Measurements from ENCODE around the gene BRD3.
A peak's percentile ranks its signal among the peaks of the same experiment; 100 is the strongest.
"Not testable (repeated sequence)": the region's sequence is repeated elsewhere in the genome, so short reads cannot be mapped to it uniquely, and the experiment has no call there.

The BRD3 gene

GRCh38 chr9:133995012-133995896 is 72.6 kb downstream of the BRD3 start:
- Mint-ChIP-seq H3K9me3 (no peaks in the 10 kb centered on the region), H3K36me3 (no peaks in the 10 kb centered on the region), H3K4me3 (no peak overlapping the region), H3K4me1 (peaks cover 15% of the 10 kb centered on the region), H3K27me3 (peaks cover 10% of the 10 kb centered on the region), H3K27ac (no peak overlapping the region)
- ATAC-seq (ENCODE audit: low read depth): no peak
- DNase-seq (ENCODE audit: low spot score in 2 of 2): no peak

- no peaks in the 10 kb centered on the region for H3K9me3 Mint-ChIP-seq
- H3K36me3 Mint-ChIP-seq: no peaks in the 10 kb centered on the region
- peaks cover 20% of the 10 kb centered on the region for H3K4me1 Mint-ChIP-seq
- DNase-seq (ENCODE audit: low spot score in 2 of 2) (peak; percentile 83 to 97), ATAC-seq (ENCODE audit: low read depth) (peak; percentile 35)
- H3K27me3 Mint-ChIP-seq: peaks cover 7% of the 10 kb centered on the region
- H3K4me3 Mint-ChIP-seq: peak overlapping the region; percentile 57
- no peak overlapping the region for H3K27ac Mint-ChIP-seq
These were observed 73.3 kb downstream of the BRD3 start for GRCh38 chr9:133994353-133995011.

GRCh38 chr9:133993635-133994253 is 74.1 kb downstream of the BRD3 start:
- H3K36me3 Mint-ChIP-seq: no peaks in the 10 kb centered on the region
- H3K4me1 Mint-ChIP-seq: peaks cover 21% of the 10 kb centered on the region
- peak overlapping the region; percentile 77 for H3K4me3 Mint-ChIP-seq
- H3K27me3 Mint-ChIP-seq: peaks cover 2% of the 10 kb centered on the region
- ATAC-seq (ENCODE audit: low read depth) (no peak), DNase-seq (ENCODE audit: low spot score in 2 of 2) (peak in 1 of 2 donors; percentile 34)
- no peaks in the 10 kb centered on the region for H3K9me3 Mint-ChIP-seq
- no peak overlapping the region for H3K27ac Mint-ChIP-seq

- H3K4me3 Mint-ChIP-seq: peak overlapping the region; percentile 77
- H3K27ac Mint-ChIP-seq: no peak overlapping the region
- peaks cover 26% of the 10 kb centered on the region for H3K4me1 Mint-ChIP-seq
These were observed 74.8 kb downstream of the BRD3 start for GRCh38 chr9:133992780-133993634.

GRCh38 chr9:133991964-133992779 is 75.7 kb downstream of the BRD3 start, which contains the start of gene VAV2:
VAV2 (minus strand) TSS chr9:133992324; CDS start chr9:133992278, 46 bp downstream.
- Mint-ChIP-seq H3K4me1 (peaks cover 30% of the 10 kb centered on the region), H3K9me3 (no peaks in the 10 kb centered on the region), H3K4me3 (peak within 1 kb of the TSS; percentile 92), H3K27me3 (no peaks in the 10 kb centered on the region), H3K27ac (peak within 1 kb of the TSS; percentile 51), H3K36me3 (peaks cover under 1% of the 10 kb centered on the region)
- peak; percentile 62 for ATAC-seq (ENCODE audit: low read depth)
- peak; percentile 53 to 57 for DNase-seq (ENCODE audit: low spot score in 2 of 2)

More at GRCh38 chr9:133992780-133993634, 74.8 kb downstream of the BRD3 start:
- DNase-seq (ENCODE audit: low spot score in 2 of 2) (peak; percentile 74 to 82), ATAC-seq (ENCODE audit: low read depth) (peak; percentile 73)
- H3K27me3 Mint-ChIP-seq: peaks cover 2% of the 10 kb centered on the region
- no peaks in the 10 kb centered on the region for H3K36me3 Mint-ChIP-seq
- H3K9me3 Mint-ChIP-seq: no peaks in the 10 kb centered on the region

GRCh38 chr9:133991214-133991921 is 76.5 kb downstream of the BRD3 start:
- ATAC-seq (ENCODE audit: low read depth) (peak; percentile 4), DNase-seq (ENCODE audit: low spot score in 2 of 2) (peak in 1 of 2 donors; percentile 43)
- no peaks in the 10 kb centered on the region for H3K27me3 Mint-ChIP-seq
- peaks cover 2% of the 10 kb centered on the region for H3K36me3 Mint-ChIP-seq
- peak overlapping the region; percentile 51 for H3K27ac Mint-ChIP-seq
- no peaks in the 10 kb centered on the region for H3K9me3 Mint-ChIP-seq
- H3K4me1 Mint-ChIP-seq: peaks cover 34% of the 10 kb centered on the region
- peak overlapping the region; percentile 92 for H3K4me3 Mint-ChIP-seq

- Mint-ChIP-seq H3K27me3 (no peaks in the 10 kb centered on the region), H3K4me3 (peak overlapping the region; percentile 92), H3K36me3 (peaks cover 3% of the 10 kb centered on the region), H3K4me1 (peaks cover 42% of the 10 kb centered on the region), H3K9me3 (no peaks in the 10 kb centered on the region), H3K27ac (peak overlapping the region; percentile 51)
- DNase-seq (ENCODE audit: low spot score in 2 of 2): no peak
- ATAC-seq (ENCODE audit: low read depth): no peak
These were observed 77.2 kb downstream of the BRD3 start for GRCh38 chr9:133990366-133991213.

GRCh38 chr9:133989625-133990365 is 78.0 kb downstream of the BRD3 start:
- ATAC-seq (ENCODE audit: low read depth) (no peak), DNase-seq (ENCODE audit: low spot score in 2 of 2) (no peak)
- Mint-ChIP-seq H3K9me3 (no peaks in the 10 kb centered on the region), H3K4me3 (peak overlapping the region; percentile 92), H3K4me1 (peaks cover 45% of the 10 kb centered on the region), H3K36me3 (peaks cover 3% of the 10 kb centered on the region), H3K27ac (peak overlapping the region; percentile 14), H3K27me3 (no peaks in the 10 kb centered on the region)

GRCh38 chr9:133988771-133989170 is 79.1 kb downstream of the BRD3 start:
- not testable (repeated sequence) for H3K27me3 Mint-ChIP-seq; H3K36me3 Mint-ChIP-seq; H3K9me3 Mint-ChIP-seq; H3K27ac Mint-ChIP-seq; ATAC-seq (ENCODE audit: low read depth); DNase-seq (ENCODE audit: low spot score in 2 of 2)
- Mint-ChIP-seq H3K4me3 (peak overlapping the region; percentile 54), H3K4me1 (peaks cover 38% of the 10 kb centered on the region)

GRCh38 chr9:133987946-133988665 is 79.7 kb downstream of the BRD3 start:
- H3K27ac Mint-ChIP-seq: peak overlapping the region; percentile 45
- no peak for ATAC-seq (ENCODE audit: low read depth)
- H3K27me3 Mint-ChIP-seq: no peaks in the 10 kb centered on the region
- H3K4me3 Mint-ChIP-seq: no peak overlapping the region
- no peak for DNase-seq (ENCODE audit: low spot score in 2 of 2)
- H3K9me3 Mint-ChIP-seq: no peaks in the 10 kb centered on the region
- H3K4me1 Mint-ChIP-seq: peaks cover 43% of the 10 kb centered on the region
- peaks cover 3% of the 10 kb centered on the region for H3K36me3 Mint-ChIP-seq

- Mint-ChIP-seq H3K4me1 (peaks cover 47% of the 10 kb centered on the region), H3K9me3 (no peaks in the 10 kb centered on the region), H3K4me3 (no peak overlapping the region), H3K27ac (peak overlapping the region; percentile 74), H3K36me3 (peaks cover 3% of the 10 kb centered on the region), H3K27me3 (no peaks in the 10 kb centered on the region)
- ATAC-seq (ENCODE audit: low read depth) (no peak), DNase-seq (ENCODE audit: low spot score in 2 of 2) (no peak)
These were observed 80.4 kb downstream of the BRD3 start for GRCh38 chr9:133987446-133987788.

Data from memory B cell (primary cell).